Neural crest cell (in vitro differentiated cells): Measurements from ENCODE around the gene MYO15A. TPM values are rescaled to one million over a fixed set of nuclear protein-coding genes. Genes with fewer than 3 reads are reported as not detected.
A peak's percentile ranks its signal among the peaks of the same experiment; 100 is the strongest.
"Not testable (repeated sequence)": the region's sequence is repeated elsewhere in the genome, so short reads cannot be mapped to it uniquely, and the experiment has no call there.

Experiments used
- DNase-seq: peaks from one replicate; pipeline ENCODE4 v3.0.0; 2021; ENCODE audit warnings: low read depth, mixed read lengths, low spot score
- H3K27ac Mint-ChIP-seq: one replicate; pipeline ENCODE4 v1.8.0; 2021; ENCODE audit warnings: mild to moderate bottlenecking, mixed read lengths; ENCODE audit not compliant: unreplicated experiment
- H3K27me3 Mint-ChIP-seq: 2 replicates; pipeline ENCODE4 v1.8.0; 2021; ENCODE audit warnings: low read depth, mild to moderate bottlenecking, mixed read lengths
- H3K36me3 Mint-ChIP-seq: 2 replicates; pipeline ENCODE4 v1.8.0; 2021; ENCODE audit warnings: low read depth, mild to moderate bottlenecking, mixed read lengths
- H3K4me1 Mint-ChIP-seq: 2 replicates; pipeline ENCODE4 v1.8.0; 2021; ENCODE audit warnings: mixed read lengths
- H3K4me3 Mint-ChIP-seq: one replicate; pipeline ENCODE4 v1.8.0; 2021; ENCODE audit warnings: mild to moderate bottlenecking, mixed read lengths
- H3K9me3 Mint-ChIP-seq: 2 replicates; pipeline ENCODE4 v1.8.0; 2021; ENCODE audit warnings: mixed read lengths
- CTCF ChIP-seq: fragments of 200-600 bp; sonication (generic); conservative IDR thresholded peaks from 2 replicates; pipeline ENCODE4 v1.5.0; 2021; ENCODE audit warnings: antibody characterized with exemption, mild to moderate bottlenecking
- total RNA-seq: library from RNA; stranded (reverse); gene quantifications from 2 replicates; pipeline ENCODE4 v1.2.1, GENCODE V29; 2021

The MYO15A gene
- total RNA-seq, 1 donor from 2014 or later: 1.6 TPM

- DNase-seq: no peak
- H3K4me1 Mint-ChIP-seq: no peaks in the 10 kb centered on the region
- H3K36me3 Mint-ChIP-seq: peaks cover 5% of the 10 kb centered on the region
- TF ChIP-seq CTCF: no peak
- no peaks in the 10 kb centered on the region for H3K9me3 Mint-ChIP-seq
- H3K4me3 Mint-ChIP-seq: no peak overlapping the region
- no peaks in the 10 kb centered on the region for H3K27me3 Mint-ChIP-seq
- no peak overlapping the region for H3K27ac Mint-ChIP-seq
Measured at GRCh38 chr17:18213666-18214270, 105.2 kb downstream of the MYO15A start.

GRCh38 chr17:18216906-18217305, 108.3 kb downstream of the MYO15A start:
- not testable (repeated sequence) for DNase-seq, H3K9me3 Mint-ChIP-seq, H3K36me3 Mint-ChIP-seq, H3K4me1 Mint-ChIP-seq, H3K27me3 Mint-ChIP-seq
- Mint-ChIP-seq H3K4me3 (peak overlapping the region; percentile 10), H3K27ac (peak overlapping the region; percentile 95)

GRCh38 chr17:18217412-18218015, 109.0 kb downstream of the MYO15A start:
- Mint-ChIP-seq H3K4me3 (peak overlapping the region; percentile 21), H3K27me3 (no peaks in the 10 kb centered on the region), H3K9me3 (no peaks in the 10 kb centered on the region), H3K4me1 (no peaks in the 10 kb centered on the region), H3K27ac (no peak overlapping the region), H3K36me3 (no peaks in the 10 kb centered on the region)
- peak; percentile 91 for DNase-seq
- TF ChIP-seq CTCF: peak; percentile 87

GRCh38 chr17:18218756-18219415, 110.3 kb downstream of the MYO15A start:
- Mint-ChIP-seq H3K9me3 (no peaks in the 10 kb centered on the region), H3K4me1 (peaks cover under 1% of the 10 kb centered on the region), H3K4me3 (no peak overlapping the region), H3K36me3 (no peaks in the 10 kb centered on the region), H3K27ac (peak overlapping the region; percentile 3), H3K27me3 (no peaks in the 10 kb centered on the region)
- DNase-seq: no peak
- no peak for TF ChIP-seq CTCF

GRCh38 chr17:18224053-18224386, 115.5 kb downstream of the MYO15A start:
- Mint-ChIP-seq H3K4me1 (peaks cover 43% of the 10 kb centered on the region), H3K4me3 (peak overlapping the region; percentile 96), H3K36me3 (no peaks in the 10 kb centered on the region), H3K27ac (peak overlapping the region; percentile 100), H3K9me3 (no peaks in the 10 kb centered on the region), H3K27me3 (no peaks in the 10 kb centered on the region)
- no peak for DNase-seq
- TF ChIP-seq CTCF: no peak
